ENCODE data around the gene PRRC2B. TPM values are rescaled to one million over a fixed set of nuclear protein-coding genes. Genes with fewer than 3 reads are reported as not detected.

Gene PRRC2B
- total RNA-seq, 4 donors from 2014 or later = 102 to 198 (median 108) TPM

- no peak overlapping the region for H3K27ac ChIP-seq
- H3K36me3 ChIP-seq = peaks cover 0 to 93% of the 10 kb centered on the region in 2 donors
- H3K4me3 ChIP-seq = no peak overlapping the region
- H3K9me3 ChIP-seq = no peaks in the 10 kb centered on the region
- TF ChIP-seq POLR2AphosphoS5 (IDR thresholded peaks at IDR 0.05) = no peak
- TF ChIP-seq, protein P1, sequence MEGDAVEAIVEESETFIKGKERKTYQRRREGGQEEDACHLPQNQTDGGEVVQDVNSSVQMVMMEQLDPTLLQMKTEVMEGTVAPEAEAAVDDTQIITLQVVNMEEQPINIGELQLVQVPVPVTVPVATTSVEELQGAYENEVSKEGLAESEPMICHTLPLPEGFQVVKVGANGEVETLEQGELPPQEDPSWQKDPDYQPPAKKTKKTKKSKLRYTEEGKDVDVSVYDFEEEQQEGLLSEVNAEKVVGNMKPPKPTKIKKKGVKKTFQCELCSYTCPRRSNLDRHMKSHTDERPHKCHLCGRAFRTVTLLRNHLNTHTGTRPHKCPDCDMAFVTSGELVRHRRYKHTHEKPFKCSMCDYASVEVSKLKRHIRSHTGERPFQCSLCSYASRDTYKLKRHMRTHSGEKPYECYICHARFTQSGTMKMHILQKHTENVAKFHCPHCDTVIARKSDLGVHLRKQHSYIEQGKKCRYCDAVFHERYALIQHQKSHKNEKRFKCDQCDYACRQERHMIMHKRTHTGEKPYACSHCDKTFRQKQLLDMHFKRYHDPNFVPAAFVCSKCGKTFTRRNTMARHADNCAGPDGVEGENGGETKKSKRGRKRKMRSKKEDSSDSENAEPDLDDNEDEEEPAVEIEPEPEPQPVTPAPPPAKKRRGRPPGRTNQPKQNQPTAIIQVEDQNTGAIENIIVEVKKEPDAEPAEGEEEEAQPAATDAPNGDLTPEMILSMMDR (IDR thresholded peaks at IDR 0.05) = no peak
- no peak for TF ChIP-seq POLR2A (IDR thresholded peaks at IDR 0.05)
- TF ChIP-seq EP300 (IDR thresholded peaks at IDR 0.05) = no peak
- no peaks in the 10 kb centered on the region for H3K4me1 ChIP-seq
- H3K27me3 ChIP-seq = no peaks in the 10 kb centered on the region
- ATAC-seq = no peak
- 80% methylated on average over 1 of the region's 1 CpG; no CpG with 5 or more reads in 1 of the 2 donors for WGBS, 2 donors (ENCODE audit: low coverage in 1 of 2)
Measured at GRCh38 chr9:131461166-131461565, 67.3 kb downstream of the PRRC2B start.

DNA sequence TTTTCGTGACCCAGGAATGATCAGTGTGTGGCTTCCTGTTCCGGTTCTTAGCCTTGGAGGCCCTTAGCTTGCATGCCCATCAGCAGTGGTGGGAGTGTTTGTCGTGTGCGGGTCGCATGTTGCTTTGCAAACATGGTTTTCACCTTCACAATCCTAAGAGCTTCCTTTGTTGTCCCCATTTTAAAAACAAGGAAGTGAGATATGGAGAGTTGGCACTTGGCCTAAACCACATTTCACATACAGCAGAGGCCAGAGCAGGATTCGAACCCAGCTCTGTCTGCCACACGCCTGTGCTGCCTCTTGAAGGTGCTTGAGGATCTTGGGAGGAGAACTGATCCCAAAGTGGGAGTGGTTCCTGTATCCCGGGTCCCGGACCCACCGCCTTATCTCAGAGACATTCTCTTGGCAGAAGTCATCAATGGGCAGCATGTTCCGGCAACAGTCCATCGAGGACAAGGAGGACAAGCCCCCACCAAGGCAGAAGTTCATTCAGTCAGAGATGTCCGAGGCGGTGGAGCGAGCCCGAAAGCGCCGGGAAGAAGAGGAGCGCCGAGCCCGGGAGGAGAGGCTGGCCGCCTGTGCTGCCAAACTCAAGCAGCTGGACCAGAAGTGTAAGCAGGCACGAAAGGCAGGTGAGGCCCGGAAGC, 70.6 kb downstream of the PRRC2B start:
- Histone ChIP-seq H3K27me3 (no peaks in the 10 kb centered on the region), H3K36me3 (peaks cover 0 to 93% of the 10 kb centered on the region in 2 donors), H3K4me3 (no peak overlapping the region), H3K4me1 (peaks cover 0 to 3% (median 0%) of the 10 kb centered on the region in 3 donors), H3K27ac (no peak overlapping the region), H3K9me3 (no peaks in the 10 kb centered on the region)
- TF ChIP-seq POLR2A (IDR thresholded peaks at IDR 0.05) (no peak), POLR2AphosphoS5 (IDR thresholded peaks at IDR 0.05) (no peak), EP300 (IDR thresholded peaks at IDR 0.05) (no peak)
- TF ChIP-seq, protein P1 (IDR thresholded peaks at IDR 0.05) = no peak
- ATAC-seq = no peak
- 72 to 80% methylated on average over 2 to 9 of the region's 24 CpGs for WGBS, 2 donors (ENCODE audit: low coverage in 1 of 2)

DNA sequence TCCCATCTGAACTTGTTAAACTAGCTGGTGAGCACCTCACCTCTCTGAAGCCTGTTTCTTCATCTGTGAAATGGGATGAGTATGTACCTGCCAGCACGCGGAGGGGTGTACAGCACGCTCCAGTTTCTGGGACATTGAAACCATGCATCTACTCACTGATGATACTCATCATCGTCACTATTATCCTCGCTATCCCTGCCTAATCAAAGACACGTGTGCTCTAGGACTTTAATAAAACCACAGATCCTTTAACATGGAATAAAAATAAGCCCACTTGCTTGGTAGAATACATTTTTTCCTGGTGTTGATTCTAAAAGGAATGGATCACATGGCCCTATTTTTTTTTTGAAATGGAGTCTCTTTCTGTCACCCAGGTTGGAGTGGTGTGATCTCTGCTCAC, 71.5 kb downstream of the PRRC2B start:
- TF ChIP-seq POLR2AphosphoS5 (IDR thresholded peaks at IDR 0.05) = no peak
- no peak for TF ChIP-seq EP300 (IDR thresholded peaks at IDR 0.05)
- TF ChIP-seq, protein P1 (IDR thresholded peaks at IDR 0.05) = no peak
- TF ChIP-seq POLR2A (IDR thresholded peaks at IDR 0.05) = no peak
- Histone ChIP-seq H3K36me3 (peaks cover 0 to 93% of the 10 kb centered on the region in 2 donors), H3K27ac (no peak overlapping the region), H3K9me3 (no peaks in the 10 kb centered on the region), H3K27me3 (no peaks in the 10 kb centered on the region), H3K4me3 (no peak overlapping the region), H3K4me1 (peaks cover 0 to 3% (median 0%) of the 10 kb centered on the region in 3 donors)
- no peak for ATAC-seq
- WGBS, 2 donors (ENCODE audit: low coverage in 1 of 2) = 88 to 100% methylated on average over 2 to 6 of the region's 6 CpGs

GRCh38 chr9:131467214-131467935, 73.5 kb downstream of the PRRC2B start:
- Histone ChIP-seq H3K27ac (peak overlapping the region in 1 of 4 donors; percentile 14), H3K36me3 (peaks cover 0 to 93% of the 10 kb centered on the region in 2 donors), H3K4me1 (peaks cover 0 to 3% (median 0%) of the 10 kb centered on the region in 3 donors), H3K4me3 (no peak overlapping the region), H3K9me3 (no peaks in the 10 kb centered on the region), H3K27me3 (no peaks in the 10 kb centered on the region)
- ATAC-seq = no peak
- TF ChIP-seq, protein P1 (IDR thresholded peaks at IDR 0.05) = no peak
- no peak for TF ChIP-seq EP300 (IDR thresholded peaks at IDR 0.05)
- TF ChIP-seq POLR2A (IDR thresholded peaks at IDR 0.05) = no peak
- TF ChIP-seq POLR2AphosphoS5 (IDR thresholded peaks at IDR 0.05) = peak; percentile 43
- WGBS, 2 donors (ENCODE audit: low coverage in 1 of 2) = 67 to 70% methylated on average over 3 to 8 of the region's 13 CpGs
